HL-60 (cell line): ENCODE measurements around the gene SLC30A10.

Experiments
- GABPA ChIP-seq: IDR thresholded peaks from 2 replicates; pipeline ENCODE4 v1.6.1; 2012; ENCODE audit warnings: low read depth
- POLR2AphosphoS5 ChIP-seq: IDR thresholded peaks from 2 replicates; pipeline ENCODE4 v1.6.1; 2012; ENCODE audit warnings: low read depth
- TF ChIP-seq, protein P1 (sequence below): IDR thresholded peaks from one replicate; pipeline ENCODE4 v1.5.1; 2011; ENCODE audit warnings: low read length, control low read depth, inconsistent platforms; ENCODE audit not compliant: insufficient read depth

DNA sequence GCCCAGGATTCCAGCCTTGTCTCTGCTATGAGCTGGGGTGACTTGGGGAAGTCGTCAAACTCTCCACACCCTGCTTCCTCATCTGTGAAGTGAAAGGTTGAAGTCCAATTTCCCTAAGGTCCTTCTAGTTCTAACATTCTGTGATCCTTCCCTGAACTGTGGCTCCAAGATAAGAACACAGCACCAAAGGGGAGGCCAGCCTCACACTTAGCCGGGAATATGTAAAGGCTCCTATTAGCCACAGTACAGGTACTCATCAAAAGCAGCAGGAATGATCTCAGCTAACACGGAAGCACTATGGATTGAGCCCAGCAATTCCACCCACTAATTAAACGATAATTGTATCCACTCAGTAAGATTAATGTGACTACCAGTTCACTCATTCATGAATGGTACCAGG lies 4.0 kb downstream of the SLC30A10 start:
- TF ChIP-seq, protein P1, sequence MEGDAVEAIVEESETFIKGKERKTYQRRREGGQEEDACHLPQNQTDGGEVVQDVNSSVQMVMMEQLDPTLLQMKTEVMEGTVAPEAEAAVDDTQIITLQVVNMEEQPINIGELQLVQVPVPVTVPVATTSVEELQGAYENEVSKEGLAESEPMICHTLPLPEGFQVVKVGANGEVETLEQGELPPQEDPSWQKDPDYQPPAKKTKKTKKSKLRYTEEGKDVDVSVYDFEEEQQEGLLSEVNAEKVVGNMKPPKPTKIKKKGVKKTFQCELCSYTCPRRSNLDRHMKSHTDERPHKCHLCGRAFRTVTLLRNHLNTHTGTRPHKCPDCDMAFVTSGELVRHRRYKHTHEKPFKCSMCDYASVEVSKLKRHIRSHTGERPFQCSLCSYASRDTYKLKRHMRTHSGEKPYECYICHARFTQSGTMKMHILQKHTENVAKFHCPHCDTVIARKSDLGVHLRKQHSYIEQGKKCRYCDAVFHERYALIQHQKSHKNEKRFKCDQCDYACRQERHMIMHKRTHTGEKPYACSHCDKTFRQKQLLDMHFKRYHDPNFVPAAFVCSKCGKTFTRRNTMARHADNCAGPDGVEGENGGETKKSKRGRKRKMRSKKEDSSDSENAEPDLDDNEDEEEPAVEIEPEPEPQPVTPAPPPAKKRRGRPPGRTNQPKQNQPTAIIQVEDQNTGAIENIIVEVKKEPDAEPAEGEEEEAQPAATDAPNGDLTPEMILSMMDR = no peak
- TF ChIP-seq POLR2AphosphoS5 (no peak), GABPA (no peak)
